ENCODE measurements around the gene PCLO.
A peak's percentile ranks its signal among the peaks of the same experiment; 100 is the strongest.
"Not testable (repeated sequence)": the region's sequence is repeated elsewhere in the genome, so short reads cannot be mapped to it uniquely, and the experiment has no call there.

Gene PCLO

DNA sequence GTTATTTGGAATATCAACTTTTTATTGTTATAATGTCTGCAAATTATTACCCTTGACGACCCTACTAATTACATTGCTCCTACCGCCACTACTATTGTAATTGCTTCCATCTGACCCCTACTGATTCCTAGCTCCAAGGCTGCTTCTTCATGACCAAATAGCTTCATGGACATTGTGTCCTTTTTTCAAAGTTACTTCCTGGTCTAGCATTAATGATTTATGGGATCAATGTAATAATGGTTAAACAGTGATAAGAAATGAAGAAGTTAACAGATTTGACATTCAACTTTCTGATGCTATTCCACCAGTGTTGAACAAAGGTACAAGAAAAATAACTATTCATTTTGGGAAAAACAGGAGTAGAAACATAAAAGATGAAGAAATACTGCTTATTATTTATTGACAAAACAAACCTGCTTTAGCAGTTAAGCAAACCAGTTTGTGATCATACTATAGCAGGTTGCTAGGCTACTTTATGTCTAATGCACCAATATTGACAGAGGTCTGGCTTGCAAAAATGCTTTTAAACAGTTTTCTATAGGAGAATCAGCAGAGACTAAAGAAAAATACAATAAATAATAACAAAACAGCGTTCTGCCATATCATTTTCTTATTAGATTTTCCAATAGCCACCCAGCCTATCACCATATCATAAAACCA lies 125.8 kb downstream of the PCLO start:
- no peak for TF ChIP-seq CTCF (IDR thresholded peaks at IDR 0.05; ENCODE audit: insufficient read depth, low read depth, low read length, missing control alignments)
- DNase-seq (ENCODE audit: low read depth): no peak
- H3K4me3 ChIP-seq (ENCODE audit: low read length): no peak overlapping the region

- H3K4me3 ChIP-seq (ENCODE audit: low read length): no peak overlapping the region
- no peak for DNase-seq (ENCODE audit: low read depth)
- no peak for TF ChIP-seq CTCF (IDR thresholded peaks at IDR 0.05; ENCODE audit: insufficient read depth, low read depth, low read length, missing control alignments)
Measured at GRCh38 chr7:83036130-83036529, 126.6 kb downstream of the PCLO start.

- TF ChIP-seq CTCF (IDR thresholded peaks at IDR 0.05; ENCODE audit: insufficient read depth, low read depth, low read length, missing control alignments): no peak
- DNase-seq (ENCODE audit: low read depth): no peak
Measured at GRCh38 chr7:83032195-83032594, 130.5 kb downstream of the PCLO start.

GRCh38 chr7:83023817-83024665 lies 138.6 kb downstream of the PCLO start:
- not testable (repeated sequence) for H3K4me3 ChIP-seq (ENCODE audit: low read length)
- DNase-seq (ENCODE audit: low read depth): peak; percentile 52

More at GRCh38 chr7:83032195-83032594, 130.5 kb downstream of the PCLO start:
- no peak overlapping the region for H3K4me3 ChIP-seq (ENCODE audit: low read length)

DNA sequence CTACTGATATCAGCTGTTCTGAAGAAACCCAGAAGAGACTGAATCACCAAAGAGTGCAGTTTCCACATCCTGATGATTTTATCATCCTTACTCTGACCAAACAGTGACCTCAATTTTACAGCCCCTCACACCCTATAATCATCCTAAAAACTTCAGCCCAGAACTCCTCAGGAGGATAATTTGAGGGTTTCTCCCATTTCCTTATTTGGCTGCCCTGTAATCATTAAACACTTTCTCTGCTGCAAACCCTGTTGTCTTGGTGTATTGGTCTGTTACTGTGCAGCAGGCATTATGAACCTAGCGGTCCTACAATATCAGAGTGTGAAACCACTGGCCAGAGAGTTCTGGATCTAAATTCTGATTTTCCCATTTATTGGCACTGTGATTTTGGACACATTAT lies 141.7 kb downstream of the PCLO start:
- no peak for TF ChIP-seq CTCF (IDR thresholded peaks at IDR 0.05; ENCODE audit: insufficient read depth, low read depth, low read length, missing control alignments)
- H3K4me3 ChIP-seq (ENCODE audit: low read length): no peak overlapping the region
- no peak for DNase-seq (ENCODE audit: low read depth)

GRCh38 chr7:83020161-83020560 lies 142.5 kb downstream of the PCLO start:
- DNase-seq (ENCODE audit: low read depth): no peak
- no peak for TF ChIP-seq CTCF (IDR thresholded peaks at IDR 0.05; ENCODE audit: insufficient read depth, low read depth, low read length, missing control alignments)
- no peak overlapping the region for H3K4me3 ChIP-seq (ENCODE audit: low read length)

DNA sequence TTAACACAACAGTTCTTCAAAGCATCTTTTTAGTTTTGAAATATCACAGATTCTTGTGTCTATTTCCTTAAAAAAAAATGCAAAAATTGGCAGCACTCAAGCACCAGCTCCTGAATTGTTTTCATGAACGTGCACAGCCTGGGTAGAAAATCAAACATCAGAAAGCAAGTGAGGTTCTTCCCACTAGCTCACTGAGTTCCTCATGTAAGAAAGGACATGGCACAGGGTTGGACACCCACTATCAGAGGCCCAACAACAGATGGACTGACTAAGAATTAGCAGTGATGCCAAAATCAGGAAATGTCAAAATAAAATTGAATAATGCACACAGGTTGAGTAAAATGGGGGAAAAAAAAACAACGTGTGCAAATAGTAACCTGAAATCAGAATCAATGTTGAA lies 146.8 kb downstream of the PCLO start:
- no peak overlapping the region for H3K4me3 ChIP-seq (ENCODE audit: low read length)
- DNase-seq (ENCODE audit: low read depth): no peak
- no peak for TF ChIP-seq CTCF (IDR thresholded peaks at IDR 0.05; ENCODE audit: insufficient read depth, low read depth, low read length, missing control alignments)

Data from epithelial cell of esophagus (primary cell).